PC-3 (cell line): ENCODE results near the gene NEDD4L. TPM values are rescaled to one million over a fixed set of nuclear protein-coding genes. Genes with fewer than 3 reads are reported as not detected.

Experiments
- ATAC-seq: fragments of 200-7000 bp; cut with Tn5 transposase; 2 replicates; pipeline ENCODE4 v1.9.1; 2020; ENCODE audit warnings: mild to moderate bottlenecking, moderate library complexity
- BruUV-seq: library from RNA; stranded (reverse); fragments of 400-500 nt; replicated peaks from 2 replicates; lab custom pipeline; 2021; lab: Mats Ljungman, UMichigan
- CTCF ChIA-PET: fragments of 300-600 bp; sonication (Branson Sonifier 250); formaldehyde crosslinking; loops from one replicate; lab custom pipeline; 2022; ENCODE audit warnings: antibody characterized with exemption; lab: Charles Lee
- POLR2A ChIA-PET: fragments of 300-600 bp; sonication (Branson Sonifier 250); formaldehyde crosslinking; loops from one replicate; lab custom pipeline; 2022; ENCODE audit warnings: antibody characterized with exemption; ENCODE audit not compliant: unreplicated experiment; lab: Charles Lee
- DNase-seq: peaks from one replicate; pipeline ENCODE4 v3.0.0-alpha.2; 2015
- H2AFZ ChIP-seq: fragments of 300-600 bp; sonication (generic); 2 replicates; pipeline ENCODE4 v1.6.0; 2016; ENCODE audit warnings: antibody characterized with exemption, low read length
- H3F3A ChIP-seq: fragments of 300-600 bp; sonication (generic); one replicate; pipeline ENCODE4 v1.6.0; 2017; ENCODE audit warnings: antibody characterized with exemption, low read length, control low read depth, mild to moderate bottlenecking; ENCODE audit not compliant: unreplicated experiment
- H3K27ac ChIP-seq: fragments of 300-600 bp; sonication (generic); 2 replicates; pipeline ENCODE4 v1.5.1; 2016; ENCODE audit warnings: mild to moderate bottlenecking, low read length
- H3K27me3 ChIP-seq: fragments of 300-600 bp; sonication (generic); 2 replicates; pipeline ENCODE4 v1.6.1; 2016; ENCODE audit warnings: low read length, mixed read lengths
- H3K36me3 ChIP-seq: fragments of 300-600 bp; sonication (generic); 2 replicates; pipeline ENCODE4 v1.6.1; 2016; ENCODE audit warnings: low read depth, mixed run types, low read length, mixed read lengths
- H3K4me1 ChIP-seq: fragments of 300-600 bp; sonication (generic); 2 replicates; pipeline ENCODE4 v1.5.1; 2016; ENCODE audit warnings: low read length; ENCODE audit not compliant: insufficient read depth
- H3K4me2 ChIP-seq: fragments of 300-600 bp; sonication (generic); 2 replicates; pipeline ENCODE4 v1.6.0; 2016; ENCODE audit warnings: low read length
- H3K4me3 ChIP-seq: fragments of 300-600 bp; sonication (generic); 2 replicates; pipeline ENCODE4 v1.5.1; 2016; ENCODE audit warnings: mild to moderate bottlenecking, low read length, mixed read lengths
- H3K79me2 ChIP-seq: fragments of 300-600 bp; sonication (generic); 2 replicates; pipeline ENCODE4 v1.6.1; 2017; ENCODE audit warnings: low read length, mixed read lengths
- H3K9ac ChIP-seq: fragments of 300-600 bp; sonication (generic); 2 replicates; pipeline ENCODE4 v1.6.0; 2016; ENCODE audit warnings: mild to moderate bottlenecking, low read length
- H3K9me2 ChIP-seq: fragments of 300-600 bp; sonication (generic); replicated peaks from 2 replicates; pipeline ENCODE4 v1.6.1; 2016; ENCODE audit warnings: mixed run types, low read length, mixed read lengths
- H3K9me3 ChIP-seq: fragments of 300-600 bp; sonication (generic); 2 replicates; pipeline ENCODE4 v1.6.1; 2016; ENCODE audit warnings: low read length, mixed read lengths
- H4K20me1 ChIP-seq: fragments of 300-600 bp; sonication (generic); 2 replicates; pipeline ENCODE4 v1.6.1; 2016; ENCODE audit warnings: low read length, mixed read lengths
- CTCF ChIP-seq: fragments of 300-600 bp; sonication (generic); conservative IDR thresholded peaks from 2 replicates; pipeline ENCODE4 v1.5.1; 2017; ENCODE audit warnings: antibody characterized with exemption, low read depth, mild to moderate bottlenecking, low read length
- EZH2 ChIP-seq: fragments of 300-600 bp; sonication (generic); IDR thresholded peaks from one replicate; pipeline ENCODE4 v1.6.1; 2017; ENCODE audit warnings: antibody characterized with exemption, mild to moderate bottlenecking, low read length; ENCODE audit not compliant: unreplicated experiment
- EZH2phosphoT487 ChIP-seq: fragments of 300-600 bp; sonication (generic); IDR thresholded peaks from 2 replicates; pipeline ENCODE4 v1.6.1; 2018; ENCODE audit warnings: mild to moderate bottlenecking, antibody characterized with exemption, low read length, borderline replicate concordance
- intact Hi-C: fragments of 100-400 bp; cut with micrococcal nuclease; formaldehyde crosslinking; loops from 2 replicates; pipeline ENCODE4 v1.9.0; 2023
- total RNA-seq: library from RNA; depleted of rRNA; stranded (reverse); fragments of >200 nt; gene quantifications from 2 replicates; pipeline ENCODE4 v1.2.3, GENCODE V29; 2014

Gene NEDD4L
- total RNA-seq, 1 experiment from 2014 or later: 105 TPM

GRCh38 chr18:58028109-58028784 lies 15.8 kb upstream of the NEDD4L start:
- no peak overlapping the region for H3K27ac ChIP-seq
- BruUV-seq: no TSS peak
- H3K9ac ChIP-seq: no peak overlapping the region
- no peaks in the 10 kb centered on the region for H3K79me2 ChIP-seq
- H3K4me1 ChIP-seq: peaks cover 8% of the 10 kb centered on the region; the same call in 1 of the 2 replicates
- H2AFZ ChIP-seq: no peak overlapping the region
- no peaks in the 10 kb centered on the region for H4K20me1 ChIP-seq
- no peaks in the 10 kb centered on the region for H3F3A ChIP-seq
- TF ChIP-seq CTCF: no peak
- no peak for TF ChIP-seq EZH2phosphoT487
- no peak for TF ChIP-seq EZH2
- intact Hi-C loops: no loop called here
- no peaks in the 10 kb centered on the region for H3K27me3 ChIP-seq
- no peaks in the 10 kb centered on the region for H3K9me2 ChIP-seq
- no peak for DNase-seq
- POLR2A ChIA-PET: no interaction called here
- H3K4me2 ChIP-seq: no peak overlapping the region
- H3K4me3 ChIP-seq: no peak overlapping the region
- H3K36me3 ChIP-seq: no peaks in the 10 kb centered on the region
- no peaks in the 10 kb centered on the region for H3K9me3 ChIP-seq
- CTCF ChIA-PET: no interaction called here
- no peak for ATAC-seq

GRCh38 chr18:58032233-58032632 lies 11.8 kb upstream of the NEDD4L start:
- Histone ChIP-seq H3K9me3 (no peaks in the 10 kb centered on the region), H3K27ac (no peak overlapping the region), H3K79me2 (no peaks in the 10 kb centered on the region), H3K9ac (no peak overlapping the region), H3K4me2 (no peak overlapping the region), H3K9me2 (no peaks in the 10 kb centered on the region), H3K27me3 (no peaks in the 10 kb centered on the region), H2AFZ (no peak overlapping the region), H3K4me3 (no peak overlapping the region), H3F3A (no peaks in the 10 kb centered on the region), H3K4me1 (no peaks in the 10 kb centered on the region), H4K20me1 (no peaks in the 10 kb centered on the region), H3K36me3 (no peaks in the 10 kb centered on the region)
- TF ChIP-seq CTCF (no peak), EZH2 (no peak), EZH2phosphoT487 (no peak)
- intact Hi-C loops: no loop called here
- DNase-seq (no peak), ATAC-seq (no peak)
- no TSS peak for BruUV-seq
- ChIA-PET CTCF (no interaction called here), POLR2A (interaction anchor here (0.6 kb wide), 1 partner anchor 15 kb away, joined by 3 read pairs; no protein-coding TSS in a partner anchor)

- H3K4me2 ChIP-seq: no peak overlapping the region
- H3K9ac ChIP-seq: no peak overlapping the region
- H2AFZ ChIP-seq: no peak overlapping the region
- DNase-seq: no peak
- no TSS peak for BruUV-seq
- ChIA-PET CTCF (no interaction called here), POLR2A (no interaction called here)
- H3K9me3 ChIP-seq: no peaks in the 10 kb centered on the region
- H3K79me2 ChIP-seq: no peaks in the 10 kb centered on the region
- H3K9me2 ChIP-seq: no peaks in the 10 kb centered on the region
- no peaks in the 10 kb centered on the region for H3K36me3 ChIP-seq
- no peak for ATAC-seq
- H3K4me3 ChIP-seq: no peak overlapping the region
- intact Hi-C loops: no loop called here
- H3K27ac ChIP-seq: no peak overlapping the region
- TF ChIP-seq CTCF (no peak), EZH2phosphoT487 (no peak), EZH2 (no peak)
- H4K20me1 ChIP-seq: no peaks in the 10 kb centered on the region
- H3F3A ChIP-seq: no peaks in the 10 kb centered on the region
- no peaks in the 10 kb centered on the region for H3K27me3 ChIP-seq
- no peaks in the 10 kb centered on the region for H3K4me1 ChIP-seq
These were observed 10.8 kb upstream of the NEDD4L start for GRCh38 chr18:58033216-58033615.
